HepG2 (cell line): ENCODE data around the gene CFAP54. TPM values are rescaled to one million over a fixed set of nuclear protein-coding genes. Genes with fewer than 3 reads are reported as not detected.

ENCODE experiments used
- ATAC-seq: fragments of 200-7000 bp; cut with Tn5 transposase; 3 replicates; pipeline ENCODE4 v1.9.1; 2020; ENCODE audit warnings: mild to moderate bottlenecking, moderate library complexity
- BruUV-seq: library from RNA; stranded (reverse); fragments of 400-500 nt; replicated peaks from 2 replicates; lab custom pipeline; 2021; lab: Mats Ljungman, UMichigan
- CTCF ChIA-PET: fragments of 300-600 bp; formaldehyde crosslinking; extraction: SDS; loops from one replicate; lab custom pipeline; 2021; ENCODE audit warnings: low total read pairs, inconsistent platforms, low intra/inter-chr PET ratio; lab: Yijun Ruan, JAX
- POLR2A ChIA-PET: fragments of 350-600 bp; sonication (Branson Sonifier 250); formaldehyde crosslinking; loops from one replicate; lab custom pipeline; 2020; ENCODE audit warnings: antibody characterized with exemption, inconsistent platforms; lab: Yijun Ruan, JAX
- DNase-seq: peaks from one replicate; pipeline ENCODE4 v3.0.0-alpha.2; 2015; ENCODE audit warnings: low spot score
- FAIRE-seq: peaks from 3 replicates; lab custom pipeline; 2011; peaks lifted over from hg19 to GRCh38; lab: Jason Lieb, UNC
- H2AFZ ChIP-seq: one replicate; pipeline ENCODE4 v1.6.1; 2011; ENCODE audit warnings: low read length, inconsistent platforms
- H3K27ac ChIP-seq: fragments of 300-600 bp; 3 replicates; pipeline ENCODE4 v1.8.0; 2011; ENCODE audit warnings: mixed run types, mild to moderate bottlenecking, mixed read lengths, low read length, inconsistent platforms; ENCODE audit not compliant: insufficient read depth; ENCODE audit errors: extremely low read length
- H3K27me3 ChIP-seq, 2 experiments: fragments of 200-600 bp in 1 of 2; 2 replicates in 1 of 2; 3 replicates in 1 of 2; pipeline versions ENCODE4 v1.6.0 to v1.8.0; 2011; ENCODE audit warnings: low read length in 2 of 2, mild to moderate bottlenecking in 2 of 2, moderate library complexity in 2 of 2, inconsistent platforms in 1 of 2; ENCODE audit not compliant: insufficient read depth in 2 of 2, control insufficient read depth in 1 of 2
- H3K36me3 ChIP-seq, 2 experiments: fragments of 200-600 bp in 1 of 2; replicated peaks in 1 of 2; 2 replicates in 1 of 2; 3 replicates in 1 of 2; pipeline versions ENCODE4 v1.5.1 to v1.8.0; 2011; ENCODE audit warnings: low read length in 2 of 2, inconsistent platforms in 1 of 2; ENCODE audit not compliant: insufficient read depth in 2 of 2, control insufficient read depth in 1 of 2
- H3K4me1 ChIP-seq: 2 replicates; pipeline ENCODE4 v1.5.1; 2012; ENCODE audit warnings: low read length, inconsistent platforms; ENCODE audit not compliant: insufficient read depth
- H3K4me2 ChIP-seq: 2 replicates; pipeline ENCODE4 v1.6.0; 2011; ENCODE audit warnings: low read depth, low read length, inconsistent platforms
- H3K4me3 ChIP-seq, 3 experiments: fragments of 200-600 bp in 1 of 3; sonication (generic), shearing (Covaris generic) in 1 of 3; replicated peaks in 1 of 3; 2 replicates each; pipeline ENCODE4 v1.5.1; 2011 to 2016; ENCODE audit warnings: low read length in 3 of 3, inconsistent platforms in 2 of 3, low read depth in 2 of 3, mild to moderate bottlenecking in 2 of 3, control low read depth in 1 of 3, mixed read lengths in 1 of 3; ENCODE audit not compliant: insufficient read depth in 1 of 3
- H3K79me2 ChIP-seq: one replicate; pipeline ENCODE4 v1.6.1; 2011; ENCODE audit warnings: low read length, inconsistent platforms; ENCODE audit not compliant: insufficient read depth
- H3K9ac ChIP-seq: 2 replicates; pipeline ENCODE4 v1.6.0; 2011; ENCODE audit warnings: mild to moderate bottlenecking, low read depth, low read length, inconsistent platforms; ENCODE audit not compliant: insufficient read depth
- H3K9me3 ChIP-seq: 2 replicates; pipeline ENCODE4 v1.5.1; 2012; ENCODE audit warnings: mild to moderate bottlenecking, low read length
- H4K20me1 ChIP-seq: 2 replicates; pipeline ENCODE4 v1.6.0; 2011; ENCODE audit warnings: inconsistent platforms, mild to moderate bottlenecking, low read length, moderate library complexity; ENCODE audit not compliant: insufficient read depth
- KMT2B ChIP-seq: IDR thresholded peaks from 2 replicates; pipeline ENCODE4 v1.6.1; 2016; ENCODE audit warnings: missing genetic modification reagents, missing compliant biosample characterization
- RFXAP ChIP-seq: sonication (generic); formaldehyde crosslinking; IDR thresholded peaks from 2 replicates; pipeline ENCODE4 v1.4.0; 2020; ENCODE audit warnings: missing genetic modification reagents, borderline replicate concordance
- SMARCC2 ChIP-seq: fragments of 450-650 bp; IDR thresholded peaks from 2 replicates; pipeline ENCODE4 v1.6.1; 2017; ENCODE audit warnings: antibody characterized with exemption, mild to moderate bottlenecking
- SP2 ChIP-seq: sonication (generic); formaldehyde crosslinking; IDR thresholded peaks from 2 replicates; pipeline ENCODE4 v1.5.1; 2020; ENCODE audit warnings: mild to moderate bottlenecking, missing genetic modification reagents
- TCF7L2 ChIP-seq: IDR thresholded peaks from 2 replicates; pipeline ENCODE4 v1.6.1; 2011; ENCODE audit warnings: mild to moderate bottlenecking, low read depth, low read length, moderate library complexity
- ZNF263 ChIP-seq: sonication (generic); formaldehyde crosslinking; IDR thresholded peaks from 2 replicates; pipeline ENCODE4 v1.4.0; 2020; ENCODE audit warnings: missing genetic modification reagents
- ZNF34 ChIP-seq: sonication (generic); formaldehyde crosslinking; IDR thresholded peaks from 2 replicates; pipeline ENCODE4 v1.4.0; 2020; ENCODE audit warnings: mild to moderate bottlenecking, missing genetic modification reagents, borderline replicate concordance
- ZNF562 ChIP-seq: sonication (generic); formaldehyde crosslinking; IDR thresholded peaks from 2 replicates; pipeline ENCODE4 v1.8.0; 2022; ENCODE audit warnings: missing genetic modification reagents, borderline replicate concordance
- ZNF614 ChIP-seq: IDR thresholded peaks from 2 replicates; pipeline ENCODE4 v1.6.1; 2018; ENCODE audit warnings: missing biosample characterization, missing genetic modification reagents, inconsistent platforms, borderline replicate concordance
- ZNF775 ChIP-seq: sonication (generic); formaldehyde crosslinking; IDR thresholded peaks from 2 replicates; pipeline ENCODE4 v1.4.0; 2020; ENCODE audit warnings: missing genetic modification reagents, mild to moderate bottlenecking, moderate library complexity, borderline replicate concordance
- WGBS: methylation state at CpG from one replicate; pipeline ENCODE4 v1.1.6; 2017; ENCODE audit warnings: low lambda C conversion rate; 5-methylcytosine and 5-hydroxymethylcytosine counted together
- in situ Hi-C: cut with HindIII; loops from 2 replicates; pipeline ENCODE4 v1.10.0; 2017; ENCODE audit warnings: low pct_unique_long_range_greater_than_20kb; ENCODE audit not compliant: extremely low pct_ligation_motif_present
- intact Hi-C: fragments of 100-400 bp; cut with micrococcal nuclease; formaldehyde crosslinking; loops from one replicate; pipeline ENCODE4 v1.10.0; 2022; ENCODE audit not compliant: unreplicated experiment
- polyA plus RNA-seq, 8 experiments: library from polyadenylated mRNA; depleted of rRNA in 3 of 8; stranded (reverse) in 7 of 8; unstranded in 1 of 8; fragments of >200 nt; fragmentation: Illumina TruSeq in 4 of 8; extraction: Trizol in 4 of 8; gene quantifications; 2 replicates each; pipeline versions ENCODE4 v1.2.1 to v1.2.3, GENCODE V29; 2011 to 2016; ENCODE audit warnings: low read depth in 4 of 8, missing spikeins in 1 of 8, mixed read lengths in 1 of 8; ENCODE audit not compliant: insufficient read depth in 1 of 8
- total RNA-seq, 5 experiments: library from RNA; depleted of rRNA; stranded (reverse); fragments of >200 nt; fragmentation: Illumina TruSeq; extraction: Trizol; gene quantifications; 2 replicates each; pipeline ENCODE4 v1.2.3, GENCODE V29; 2016; ENCODE audit warnings: low read depth in 1 of 5
- TF ChIP-seq, protein P1 (sequence below): sonication (generic); formaldehyde crosslinking; IDR thresholded peaks from 2 replicates; pipeline ENCODE4 v1.4.0; 2020; ENCODE audit warnings: missing genetic modification reagents
- TF ChIP-seq, protein P2 (sequence below): sonication (generic); formaldehyde crosslinking; IDR thresholded peaks from 2 replicates; pipeline ENCODE4 v1.4.0; 2020; ENCODE audit warnings: missing genetic modification reagents
- TF ChIP-seq, protein P3 (sequence below): sonication (generic); formaldehyde crosslinking; IDR thresholded peaks from 2 replicates; pipeline ENCODE4 v1.8.1; 2023; ENCODE audit warnings: mild to moderate bottlenecking, missing genetic modification reagents

CFAP54 gene
- total and polyA plus RNA-seq, 2 of the 13 experiments (the other 11 are each of a cell fraction or from before 2014, with no cell fraction given): not detected

DNA sequence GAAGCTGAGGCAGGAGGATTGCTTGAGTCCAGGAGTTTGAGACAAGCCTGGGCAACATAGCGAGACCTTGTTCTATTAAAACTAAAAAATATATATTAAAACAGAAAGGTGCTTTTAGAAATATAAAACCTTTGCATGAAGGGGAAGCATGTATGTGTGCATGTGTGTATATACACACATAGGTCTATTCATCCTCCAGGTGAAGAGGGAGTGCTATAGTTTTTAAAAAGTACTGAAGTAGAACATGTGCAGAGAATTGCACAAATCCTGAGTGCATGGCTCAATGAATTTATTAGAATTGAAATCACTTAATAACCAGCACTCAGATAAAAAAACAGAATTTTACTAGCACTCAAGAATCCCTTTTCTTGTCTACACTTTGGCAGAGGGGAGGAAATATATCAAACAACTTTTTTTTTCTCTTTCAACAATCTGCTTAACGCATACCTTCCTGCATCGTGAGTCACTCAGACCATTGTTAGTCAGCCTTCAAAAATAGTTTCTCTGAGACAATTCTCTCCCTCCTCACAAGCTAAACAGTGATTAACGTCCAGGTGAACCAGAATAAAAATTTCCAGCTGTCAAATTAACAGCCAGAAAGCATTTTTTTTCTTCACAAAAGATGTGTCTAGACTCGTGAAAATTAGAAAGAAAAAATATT is 400.0 kb downstream of the CFAP54 start:
- no peaks in the 10 kb centered on the region for H3K36me3 ChIP-seq
- ChIA-PET CTCF (no interaction called here), POLR2A (no interaction called here)
- H3K79me2 ChIP-seq: no peaks in the 10 kb centered on the region
- no peak overlapping the region for H3K9ac ChIP-seq
- FAIRE-seq (no peak), ATAC-seq (no peak), DNase-seq (no peak)
- no peaks in the 10 kb centered on the region for H3K27me3 ChIP-seq
- 10% methylated on average over 5 of the region's 5 CpGs for WGBS
- intact Hi-C loops: no loop called here
- H3K4me1 ChIP-seq: no peaks in the 10 kb centered on the region
- no TSS peak for BruUV-seq
- no peak overlapping the region for H3K4me3 ChIP-seq
- TF ChIP-seq ZNF263 (CRISPR knock-in tag): no peak
- TF ChIP-seq, protein P1, sequence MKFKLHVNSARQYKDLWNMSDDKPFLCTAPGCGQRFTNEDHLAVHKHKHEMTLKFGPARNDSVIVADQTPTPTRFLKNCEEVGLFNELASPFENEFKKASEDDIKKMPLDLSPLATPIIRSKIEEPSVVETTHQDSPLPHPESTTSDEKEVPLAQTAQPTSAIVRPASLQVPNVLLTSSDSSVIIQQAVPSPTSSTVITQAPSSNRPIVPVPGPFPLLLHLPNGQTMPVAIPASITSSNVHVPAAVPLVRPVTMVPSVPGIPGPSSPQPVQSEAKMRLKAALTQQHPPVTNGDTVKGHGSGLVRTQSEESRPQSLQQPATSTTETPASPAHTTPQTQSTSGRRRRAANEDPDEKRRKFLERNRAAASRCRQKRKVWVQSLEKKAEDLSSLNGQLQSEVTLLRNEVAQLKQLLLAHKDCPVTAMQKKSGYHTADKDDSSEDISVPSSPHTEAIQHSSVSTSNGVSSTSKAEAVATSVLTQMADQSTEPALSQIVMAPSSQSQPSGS (CRISPR knock-in tag): no peak
- no peak for TF ChIP-seq SP2 (CRISPR knock-in tag)
- TF ChIP-seq, protein P2, sequence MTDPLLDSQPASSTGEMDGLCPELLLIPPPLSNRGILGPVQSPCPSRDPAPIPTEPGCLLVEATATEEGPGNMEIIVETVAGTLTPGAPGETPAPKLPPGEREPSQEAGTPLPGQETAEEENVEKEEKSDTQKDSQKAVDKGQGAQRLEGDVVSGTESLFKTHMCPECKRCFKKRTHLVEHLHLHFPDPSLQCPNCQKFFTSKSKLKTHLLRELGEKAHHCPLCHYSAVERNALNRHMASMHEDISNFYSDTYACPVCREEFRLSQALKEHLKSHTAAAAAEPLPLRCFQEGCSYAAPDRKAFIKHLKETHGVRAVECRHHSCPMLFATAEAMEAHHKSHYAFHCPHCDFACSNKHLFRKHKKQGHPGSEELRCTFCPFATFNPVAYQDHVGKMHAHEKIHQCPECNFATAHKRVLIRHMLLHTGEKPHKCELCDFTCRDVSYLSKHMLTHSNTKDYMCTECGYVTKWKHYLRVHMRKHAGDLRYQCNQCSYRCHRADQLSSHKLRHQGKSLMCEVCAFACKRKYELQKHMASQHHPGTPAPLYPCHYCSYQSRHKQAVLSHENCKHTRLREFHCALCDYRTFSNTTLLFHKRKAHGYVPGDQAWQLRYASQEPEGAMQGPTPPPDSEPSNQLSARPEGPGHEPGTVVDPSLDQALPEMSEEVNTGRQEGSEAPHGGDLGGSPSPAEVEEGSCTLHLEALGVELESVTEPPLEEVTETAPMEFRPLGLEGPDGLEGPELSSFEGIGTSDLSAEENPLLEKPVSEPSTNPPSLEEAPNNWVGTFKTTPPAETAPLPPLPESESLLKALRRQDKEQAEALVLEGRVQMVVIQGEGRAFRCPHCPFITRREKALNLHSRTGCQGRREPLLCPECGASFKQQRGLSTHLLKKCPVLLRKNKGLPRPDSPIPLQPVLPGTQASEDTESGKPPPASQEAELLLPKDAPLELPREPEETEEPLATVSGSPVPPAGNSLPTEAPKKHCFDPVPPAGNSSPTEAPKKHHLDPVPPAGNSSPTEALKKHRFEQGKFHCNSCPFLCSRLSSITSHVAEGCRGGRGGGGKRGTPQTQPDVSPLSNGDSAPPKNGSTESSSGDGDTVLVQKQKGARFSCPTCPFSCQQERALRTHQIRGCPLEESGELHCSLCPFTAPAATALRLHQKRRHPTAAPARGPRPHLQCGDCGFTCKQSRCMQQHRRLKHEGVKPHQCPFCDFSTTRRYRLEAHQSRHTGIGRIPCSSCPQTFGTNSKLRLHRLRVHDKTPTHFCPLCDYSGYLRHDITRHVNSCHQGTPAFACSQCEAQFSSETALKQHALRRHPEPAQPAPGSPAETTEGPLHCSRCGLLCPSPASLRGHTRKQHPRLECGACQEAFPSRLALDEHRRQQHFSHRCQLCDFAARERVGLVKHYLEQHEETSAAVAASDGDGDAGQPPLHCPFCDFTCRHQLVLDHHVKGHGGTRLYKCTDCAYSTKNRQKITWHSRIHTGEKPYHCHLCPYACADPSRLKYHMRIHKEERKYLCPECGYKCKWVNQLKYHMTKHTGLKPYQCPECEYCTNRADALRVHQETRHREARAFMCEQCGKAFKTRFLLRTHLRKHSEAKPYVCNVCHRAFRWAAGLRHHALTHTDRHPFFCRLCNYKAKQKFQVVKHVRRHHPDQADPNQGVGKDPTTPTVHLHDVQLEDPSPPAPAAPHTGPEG (CRISPR knock-in tag): no peak
- TF ChIP-seq, protein P3, sequence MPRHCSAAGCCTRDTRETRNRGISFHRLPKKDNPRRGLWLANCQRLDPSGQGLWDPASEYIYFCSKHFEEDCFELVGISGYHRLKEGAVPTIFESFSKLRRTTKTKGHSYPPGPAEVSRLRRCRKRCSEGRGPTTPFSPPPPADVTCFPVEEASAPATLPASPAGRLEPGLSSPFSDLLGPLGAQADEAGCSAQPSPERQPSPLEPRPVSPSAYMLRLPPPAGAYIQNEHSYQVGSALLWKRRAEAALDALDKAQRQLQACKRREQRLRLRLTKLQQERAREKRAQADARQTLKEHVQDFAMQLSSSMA (CRISPR knock-in tag): no peak
- no peak for TF ChIP-seq SMARCC2
- no peak for TF ChIP-seq TCF7L2
- TF ChIP-seq ZNF614 (CRISPR knock-in tag): no peak
- TF ChIP-seq RFXAP (CRISPR knock-in tag): no peak
- TF ChIP-seq KMT2B: no peak
- TF ChIP-seq ZNF562 (CRISPR knock-in tag): no peak
- no peak for TF ChIP-seq ZNF775 (CRISPR knock-in tag)
- TF ChIP-seq ZNF34 (CRISPR knock-in tag): no peak
- TF ChIP-seq, all 625 proteins: peak for 0
- no peaks in the 10 kb centered on the region for H3K9me3 ChIP-seq
- no peak overlapping the region for H2AFZ ChIP-seq
- no peaks in the 10 kb centered on the region for H4K20me1 ChIP-seq
- in situ Hi-C loops: no loop called here
- H3K4me2 ChIP-seq: no peak overlapping the region
- no peak overlapping the region for H3K27ac ChIP-seq
